ENCODE data around the gene KDM2B. TPM values are rescaled to one million over a fixed set of nuclear protein-coding genes. Genes with fewer than 3 reads are reported as not detected.

KDM2B gene
- total and polyA plus RNA-seq, 2 donors from 2014 or later: 6.2 to 19.7 TPM

DNA sequence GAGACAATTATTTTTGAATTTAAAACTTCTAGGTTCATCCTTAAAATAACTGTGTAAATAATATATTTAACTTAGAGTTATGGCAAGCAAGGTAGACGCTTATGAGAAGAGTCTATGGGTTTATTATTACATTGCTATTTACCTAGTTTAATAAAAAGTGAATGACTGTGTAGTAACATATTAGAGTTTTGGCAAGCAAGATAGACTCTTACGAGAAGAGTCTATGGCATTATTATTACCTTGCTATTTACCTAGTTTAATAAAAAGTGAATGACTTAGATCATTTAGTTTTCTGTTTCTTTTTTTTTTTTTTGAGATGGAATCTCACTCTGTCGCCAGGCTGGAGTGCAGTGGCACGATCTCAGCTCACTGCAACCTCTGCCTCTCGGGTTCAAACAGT is 177.1 kb downstream of the KDM2B start:
- Histone ChIP-seq H3K27ac (ENCODE audit: low read depth in 2 of 2, low read length in 2 of 2) (no peak overlapping the region), H3K36me3 (ENCODE audit: control insufficient read depth in 2 of 3, insufficient read depth in 3 of 3, low read length in 3 of 3) (peaks cover 0 to 6% (median 0%) of the 10 kb centered on the region in 3 donors), H3K4me1 (ENCODE audit: control insufficient read depth in 2 of 3, insufficient read depth in 2 of 3, low read depth in 1 of 3, low read length in 3 of 3) (peaks cover 0 to 6% (median 4%) of the 10 kb centered on the region in 3 donors), H3K4me3 (ENCODE audit: low read length in 3 of 3) (no peak overlapping the region), H3K9ac (ENCODE audit: low read length in 3 of 3) (no peak overlapping the region), H3K9me3 (ENCODE audit: control insufficient read depth in 2 of 3, insufficient read depth in 1 of 3, low read length in 3 of 3) (no peaks in the 10 kb centered on the region), H3K27me3 (ENCODE audit: control insufficient read depth, insufficient read depth, low read length) (no peaks in the 10 kb centered on the region)
- TF ChIP-seq, protein P1, sequence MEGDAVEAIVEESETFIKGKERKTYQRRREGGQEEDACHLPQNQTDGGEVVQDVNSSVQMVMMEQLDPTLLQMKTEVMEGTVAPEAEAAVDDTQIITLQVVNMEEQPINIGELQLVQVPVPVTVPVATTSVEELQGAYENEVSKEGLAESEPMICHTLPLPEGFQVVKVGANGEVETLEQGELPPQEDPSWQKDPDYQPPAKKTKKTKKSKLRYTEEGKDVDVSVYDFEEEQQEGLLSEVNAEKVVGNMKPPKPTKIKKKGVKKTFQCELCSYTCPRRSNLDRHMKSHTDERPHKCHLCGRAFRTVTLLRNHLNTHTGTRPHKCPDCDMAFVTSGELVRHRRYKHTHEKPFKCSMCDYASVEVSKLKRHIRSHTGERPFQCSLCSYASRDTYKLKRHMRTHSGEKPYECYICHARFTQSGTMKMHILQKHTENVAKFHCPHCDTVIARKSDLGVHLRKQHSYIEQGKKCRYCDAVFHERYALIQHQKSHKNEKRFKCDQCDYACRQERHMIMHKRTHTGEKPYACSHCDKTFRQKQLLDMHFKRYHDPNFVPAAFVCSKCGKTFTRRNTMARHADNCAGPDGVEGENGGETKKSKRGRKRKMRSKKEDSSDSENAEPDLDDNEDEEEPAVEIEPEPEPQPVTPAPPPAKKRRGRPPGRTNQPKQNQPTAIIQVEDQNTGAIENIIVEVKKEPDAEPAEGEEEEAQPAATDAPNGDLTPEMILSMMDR (IDR thresholded peaks at IDR 0.05; ENCODE audit: borderline replicate concordance, extremely low read depth, insufficient read depth): no peak
- no peak for FAIRE-seq
- intact Hi-C loops (cut with DNase I): no loop called here
- DNase-seq: no peak

DNA sequence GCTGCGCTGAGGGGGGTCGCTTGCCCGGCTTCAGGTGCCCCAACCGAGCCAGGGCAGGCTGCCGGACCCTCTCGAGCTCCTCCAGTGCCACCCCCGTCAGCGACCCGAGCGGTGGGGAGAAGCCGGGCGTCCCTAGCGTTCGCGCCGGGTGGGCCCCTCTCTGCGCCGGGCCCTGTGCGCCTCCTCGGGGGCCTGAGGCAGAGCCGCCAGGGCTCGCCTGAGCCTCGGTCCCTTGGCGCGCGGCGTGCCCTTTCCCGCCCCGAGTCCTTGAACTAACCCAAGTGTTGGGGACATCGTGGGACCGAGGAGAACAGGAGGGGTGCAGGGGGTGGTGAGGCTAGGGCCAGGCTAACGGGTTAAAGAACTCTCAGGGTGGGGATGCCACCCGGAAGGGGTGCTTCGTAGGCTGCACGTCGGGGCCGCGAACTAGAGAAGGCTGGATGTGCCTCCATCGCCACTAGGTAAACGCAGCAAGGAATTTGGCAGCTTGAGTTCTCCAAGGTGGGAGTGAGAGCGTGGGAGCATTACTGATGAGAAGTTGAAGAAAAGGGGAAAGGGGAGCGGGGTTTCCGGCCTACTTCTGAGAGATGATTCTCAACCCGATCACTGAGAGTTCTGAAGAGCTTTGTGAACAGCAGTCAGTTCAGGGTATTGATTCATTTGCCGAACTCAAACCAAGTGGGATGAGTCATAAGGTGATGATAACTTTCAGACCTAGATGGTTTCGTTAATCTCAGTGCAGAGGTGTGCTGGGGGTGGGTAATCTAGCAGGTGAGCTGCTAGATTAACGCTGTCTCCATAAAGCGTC is 180.3 kb downstream of the KDM2B start:
- intact Hi-C loops (cut with DNase I): no loop called here
- Histone ChIP-seq H3K27ac (ENCODE audit: low read depth in 2 of 2, low read length in 2 of 2) (peak overlapping the region; percentile 78 to 89), H3K4me1 (ENCODE audit: control insufficient read depth in 2 of 3, insufficient read depth in 2 of 3, low read depth in 1 of 3, low read length in 3 of 3) (peaks cover 0 to 6% (median 4%) of the 10 kb centered on the region in 3 donors), H3K9me3 (ENCODE audit: control insufficient read depth in 2 of 3, insufficient read depth in 1 of 3, low read length in 3 of 3) (no peaks in the 10 kb centered on the region), H3K9ac (ENCODE audit: low read length in 3 of 3) (peak overlapping the region; percentile 65 to 86 (median 71)), H3K27me3 (ENCODE audit: control insufficient read depth, insufficient read depth, low read length) (no peaks in the 10 kb centered on the region), H3K36me3 (ENCODE audit: control insufficient read depth in 2 of 3, insufficient read depth in 3 of 3, low read length in 3 of 3) (no peaks in the 10 kb centered on the region), H3K4me3 (ENCODE audit: low read length in 3 of 3) (peak overlapping the region; percentile 67 to 95 (median 89))
- peak in 3 of 5 donors; percentile 59 to 80 (median 80) for DNase-seq
- FAIRE-seq: no peak
- TF ChIP-seq, protein P1 (IDR thresholded peaks at IDR 0.05; ENCODE audit: borderline replicate concordance, extremely low read depth, insufficient read depth): no peak

DNA sequence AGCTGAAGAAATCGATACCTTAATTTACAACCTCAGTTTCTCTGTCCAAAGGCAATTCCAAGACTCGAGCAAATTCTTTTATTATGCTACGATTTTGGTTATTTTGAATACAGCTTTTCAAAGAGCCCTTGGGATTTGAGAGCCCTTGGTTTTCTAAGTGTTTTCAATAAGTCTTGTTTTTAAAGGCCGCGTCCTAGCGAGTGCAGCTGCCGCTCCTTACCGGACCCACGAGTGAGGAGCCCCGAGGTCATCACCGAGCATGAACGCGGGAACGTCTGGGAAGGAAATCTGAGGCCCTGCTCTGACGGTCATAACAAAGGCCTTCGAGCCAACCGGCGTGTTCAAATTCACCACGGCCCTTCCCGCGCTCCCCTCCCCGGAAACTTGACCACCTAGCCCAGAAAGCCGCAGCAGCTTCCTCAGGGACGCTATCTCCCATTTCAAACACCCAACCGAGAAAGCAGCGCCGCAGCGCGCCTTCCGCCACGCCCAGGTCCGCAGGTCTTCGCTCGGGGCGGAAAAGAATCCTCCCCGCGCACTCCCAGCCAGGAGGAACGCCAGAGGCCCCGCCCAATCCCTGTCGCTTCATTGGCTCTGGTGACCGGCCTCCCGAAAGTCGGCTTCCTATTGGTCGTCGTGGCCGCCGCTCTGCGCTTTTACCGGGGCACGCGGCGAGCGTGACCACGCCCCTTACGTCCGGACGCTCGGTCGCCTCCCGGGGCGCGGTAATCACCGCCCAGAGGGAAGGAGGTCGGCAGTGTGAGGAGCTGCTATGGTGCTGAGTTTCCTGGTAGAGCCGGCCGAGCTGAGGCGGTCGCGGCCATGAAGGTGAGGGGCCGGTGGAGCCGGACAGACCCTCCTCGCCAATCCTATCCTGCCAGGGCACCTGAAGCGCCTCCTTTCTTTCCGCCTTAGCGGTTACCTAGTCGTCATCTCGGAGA is 181.2 kb downstream of the KDM2B start, which contains the start of gene RNF34:
Gene RNF34, plus strand, starts transcription at position 728 of the 941 bp plus-strand sequence. Its CDS starts 95 bp downstream, at position 823.
- Histone ChIP-seq H3K9me3 (ENCODE audit: control insufficient read depth in 2 of 3, insufficient read depth in 1 of 3, low read length in 3 of 3) (no peaks in the 10 kb centered on the region), H3K9ac (ENCODE audit: low read length in 3 of 3) (peak within 1 kb of the TSS; percentile 71 to 86 (median 74)), H3K4me3 (ENCODE audit: low read length in 3 of 3) (peak within 1 kb of the TSS; percentile 78 to 95 (median 89)), H3K27ac (ENCODE audit: low read depth in 2 of 2, low read length in 2 of 2) (peak within 1 kb of the TSS; percentile 78 to 89), H3K36me3 (ENCODE audit: control insufficient read depth in 2 of 3, insufficient read depth in 3 of 3, low read length in 3 of 3) (no peaks in the 10 kb centered on the region), H3K27me3 (ENCODE audit: control insufficient read depth, insufficient read depth, low read length) (no peaks in the 10 kb centered on the region), H3K4me1 (ENCODE audit: control insufficient read depth in 2 of 3, insufficient read depth in 2 of 3, low read depth in 1 of 3, low read length in 3 of 3) (peaks cover 0 to 6% (median 4%) of the 10 kb centered on the region in 3 donors)
- peak; percentile 68 for FAIRE-seq
- TF ChIP-seq, protein P1 (IDR thresholded peaks at IDR 0.05; ENCODE audit: borderline replicate concordance, extremely low read depth, insufficient read depth): no peak
- intact Hi-C loops (cut with DNase I): no loop called here
- DNase-seq: peak; percentile 99 to 100 (median 99)

Data from kidney (tissue), 14 donors.